Activated B cell treated with CpG ODN at 0.5 μM for 24 hours (primary cell): ENCODE data around the gene CCND3. TPM values are rescaled to one million over a fixed set of nuclear protein-coding genes. Genes with fewer than 3 reads are reported as not detected.

Experiments used
- ATAC-seq: fragments of 200-7000 bp; cut with Tn5 transposase; one replicate; pipeline ENCODE4 v1.10.0; 2021; ENCODE audit warnings: low read depth, mild to moderate bottlenecking, moderate library complexity
- CTCF ChIA-PET: fragments of 350-600 bp; sonication (Branson Sonifier 250); formaldehyde crosslinking; loops from one replicate; lab custom pipeline; 2021; ENCODE audit warnings: antibody characterized with exemption; lab: Charles Lee
- POLR2A ChIA-PET: fragments of 350-600 bp; sonication (Branson Sonifier 250); formaldehyde crosslinking; loops from one replicate; lab custom pipeline; 2021; ENCODE audit warnings: antibody characterized with exemption; lab: Charles Lee
- DNase-seq: peaks from one replicate; pipeline ENCODE4 v3.0.0; 2022
- H3K27ac Mint-ChIP-seq: one replicate; pipeline ENCODE4 v1.8.0; 2020; ENCODE audit warnings: mixed read lengths
- H3K27me3 Mint-ChIP-seq: one replicate; pipeline ENCODE4 v1.8.0; 2021; ENCODE audit warnings: mixed read lengths
- H3K36me3 Mint-ChIP-seq: one replicate; pipeline ENCODE4 v1.8.0; 2021; ENCODE audit warnings: low read depth, mixed read lengths
- H3K4me1 Mint-ChIP-seq: one replicate; pipeline ENCODE4 v1.8.0; 2021; ENCODE audit warnings: mixed read lengths
- H3K4me3 Mint-ChIP-seq: one replicate; pipeline ENCODE4 v1.8.0; 2020; ENCODE audit warnings: mild to moderate bottlenecking, mixed read lengths
- H3K9me3 Mint-ChIP-seq: one replicate; pipeline ENCODE4 v1.8.0; 2020; ENCODE audit warnings: mixed read lengths
- CTCF ChIP-seq: fragments of 200-600 bp; IDR thresholded peaks from one replicate; pipeline ENCODE4 v1.8.0; 2022; ENCODE audit warnings: antibody characterized with exemption, mild to moderate bottlenecking
- intact Hi-C: fragments of 100-400 bp; cut with micrococcal nuclease; formaldehyde crosslinking; loops from one replicate; pipeline ENCODE4 v1.15.1; 2024
- total RNA-seq: library from RNA; stranded (reverse); gene quantifications from 2 replicates; pipeline ENCODE4 v1.2.3, GENCODE V29; 2022

The CCND3 gene
- total RNA-seq = 70.7 and 75.2 TPM in 2 replicates

GRCh38 chr6:41941280-41942066 is at the start of gene CCND3:
Gene CCND3 (minus strand): TSS chr6:41941808. CDS start chr6:41941649, 159 bp downstream.
- intact Hi-C loops = loop anchor here (1.0 to 5.0 kb wide), 6 partner anchors 17 to 98 kb away; partner anchors contain the start of genes BYSL, MED20 and USP49
- ChIA-PET CTCF (interaction anchor here (0.9 to 8.0 kb wide), 4 partner anchors 19 to 154 kb away, joined by 4 to 90 read pairs (median 5); partner anchors contain the start of genes BYSL, MED20 and TOMM6), POLR2A (interaction anchor here (0.6 to 13.0 kb wide), 13 partner anchors 9 to 154 kb away, joined by 3 to 195 read pairs (median 4); partner anchors contain the start of genes BYSL, MED20, TAF8 and TOMM6)
- Mint-ChIP-seq H3K9me3 (no peaks in the 10 kb centered on the region), H3K27me3 (no peaks in the 10 kb centered on the region), H3K36me3 (peaks cover 19% of the 10 kb centered on the region), H3K4me1 (peaks cover 53% of the 10 kb centered on the region), H3K4me3 (peak within 1 kb of the TSS; percentile 90), H3K27ac (peak within 1 kb of the TSS; percentile 89)
- ATAC-seq (peak; percentile 92), DNase-seq (peak; percentile 85)
- TF ChIP-seq CTCF = no peak

GRCh38 chr6:41986339-41986738 is 44.7 kb upstream of the CCND3 start:
- Mint-ChIP-seq H3K4me3 (no peak overlapping the region), H3K36me3 (peaks cover 26% of the 10 kb centered on the region), H3K4me1 (peaks cover 26% of the 10 kb centered on the region), H3K27ac (no peak overlapping the region), H3K9me3 (no peaks in the 10 kb centered on the region), H3K27me3 (no peaks in the 10 kb centered on the region)
- intact Hi-C loops = no loop called here
- no peak for DNase-seq
- TF ChIP-seq CTCF = no peak
- POLR2A ChIA-PET = interaction anchor here (1.0 kb wide), 1 partner anchor 30 kb away, joined by 3 read pairs; no protein-coding TSS in a partner anchor
- CTCF ChIA-PET = interaction anchor here (1.1 to 1.3 kb wide), 2 partner anchors 9 to 20 kb away, joined by 3 to 4 read pairs; no protein-coding TSS in a partner anchor
- ATAC-seq = no peak

- H3K27ac Mint-ChIP-seq = no peak overlapping the region
- H3K36me3 Mint-ChIP-seq = peaks cover 24% of the 10 kb centered on the region
- ChIA-PET POLR2A (interaction anchor here (1.6 kb wide), 1 partner anchor 44 kb away, joined by 3 read pairs; no protein-coding TSS in a partner anchor), CTCF (no interaction called here)
- peaks cover 32% of the 10 kb centered on the region for H3K4me1 Mint-ChIP-seq
- DNase-seq (no peak), ATAC-seq (no peak)
- H3K9me3 Mint-ChIP-seq = no peaks in the 10 kb centered on the region
- TF ChIP-seq CTCF = no peak
- no peak overlapping the region for H3K4me3 Mint-ChIP-seq
- intact Hi-C loops = no loop called here
- no peaks in the 10 kb centered on the region for H3K27me3 Mint-ChIP-seq
These were observed 43.0 kb upstream of the CCND3 start for GRCh38 chr6:41984623-41985022.

GRCh38 chr6:41976794-41977484 is 35.3 kb upstream of the CCND3 start:
- CTCF ChIA-PET = interaction anchor here (0.9 to 1.6 kb wide), 6 partner anchors 9 to 67 kb away, joined by 3 to 6 read pairs (median 4); no protein-coding TSS in a partner anchor
- intact Hi-C loops = loop anchor here (1.0 to 5.0 kb wide), 3 partner anchors 19 to 48 kb away; partner anchors contain the start of gene CCND3
- DNase-seq (no peak), ATAC-seq (peak; percentile 76)
- H3K27ac Mint-ChIP-seq = peak overlapping the region; percentile 85
- H3K36me3 Mint-ChIP-seq = peaks cover 6% of the 10 kb centered on the region
- peak overlapping the region; percentile 47 for H3K4me3 Mint-ChIP-seq
- POLR2A ChIA-PET = interaction anchor here (0.7 to 2.5 kb wide), 16 partner anchors 9 to 73 kb away, joined by 3 to 13 read pairs (median 4); partner anchors contain the start of genes BYSL, MED20 and TAF8
- no peaks in the 10 kb centered on the region for H3K9me3 Mint-ChIP-seq
- TF ChIP-seq CTCF = no peak
- H3K4me1 Mint-ChIP-seq = peaks cover 72% of the 10 kb centered on the region
- no peaks in the 10 kb centered on the region for H3K27me3 Mint-ChIP-seq
